NK-92 treated with Interleukin-12 subunit alpha and Interleukin-12 subunit beta, amount 100 ng/mL, for 24 hours (cell line): ENCODE results near the gene FILIP1L.

ENCODE experiments used
- DNase-seq: peaks from one replicate; lab custom pipeline; 2025; lab: John Stamatoyannopoulos, UW

The FILIP1L gene

GRCh38 chr3:99891610-99892285 lies 222.6 kb downstream of the FILIP1L start:
- no peak for DNase-seq

DNA sequence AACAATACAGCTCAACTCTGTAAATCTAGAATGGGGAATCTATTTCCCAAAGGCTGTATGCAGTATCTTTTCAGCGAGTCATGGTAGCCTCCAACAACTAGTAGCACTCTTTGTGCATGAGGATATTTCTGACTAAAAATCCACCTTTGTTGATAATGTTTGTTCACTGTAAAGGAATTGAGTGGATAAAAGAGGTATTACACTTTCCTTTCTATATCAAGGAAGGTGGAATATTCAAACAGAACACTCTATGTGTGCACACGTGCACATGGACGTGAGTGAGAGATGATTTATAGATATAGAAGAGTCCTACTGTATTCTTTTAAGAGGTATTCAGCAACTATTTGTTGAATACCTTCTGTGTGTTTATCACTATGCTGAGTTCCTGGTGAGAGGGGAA lies 228.4 kb downstream of the FILIP1L start:
- DNase-seq, result no peak

- DNase-seq, result no peak
These were observed 229.2 kb downstream of the FILIP1L start for GRCh38 chr3:99885085-99885484.

- DNase-seq, result no peak
These were observed 229.8 kb downstream of the FILIP1L start for GRCh38 chr3:99884484-99884883.

- no peak for DNase-seq
These were observed 230.6 kb downstream of the FILIP1L start for GRCh38 chr3:99883693-99884092.

GRCh38 chr3:99883138-99883461 lies 231.2 kb downstream of the FILIP1L start:
- DNase-seq, result no peak

DNA sequence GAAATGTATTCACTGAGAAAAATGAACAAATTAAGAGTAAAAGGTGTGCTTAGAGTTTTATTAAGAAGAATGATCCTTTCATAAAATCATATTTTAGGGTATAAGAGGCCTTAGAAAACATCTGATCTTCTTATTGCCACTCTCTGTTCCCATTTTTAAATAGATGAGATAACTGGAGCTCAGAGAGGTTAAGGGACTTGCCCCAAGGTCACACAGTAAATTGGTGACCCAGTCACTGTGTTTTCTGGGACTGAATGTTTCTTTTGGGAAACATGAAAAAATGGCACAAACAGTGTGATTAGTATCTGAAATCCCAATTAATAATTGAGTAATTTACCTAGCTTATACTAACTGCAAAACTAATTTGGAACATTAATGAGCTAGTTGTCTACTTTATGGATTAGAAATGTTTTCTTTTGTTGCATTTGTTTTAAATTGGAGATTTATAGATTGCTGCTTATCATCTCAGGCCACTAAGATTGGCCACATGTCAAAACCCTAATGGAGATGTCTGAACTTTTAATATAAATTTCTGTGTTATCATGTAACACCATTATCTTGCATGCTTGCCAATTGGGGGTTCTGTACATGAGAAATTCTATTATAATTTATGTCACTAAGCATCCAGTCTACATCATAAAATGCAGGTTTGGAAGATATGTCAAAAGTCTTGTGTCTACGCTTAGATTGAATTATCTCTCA lies 231.7 kb downstream of the FILIP1L start:
- no peak for DNase-seq

GRCh38 chr3:99881121-99881524 lies 233.2 kb downstream of the FILIP1L start:
- DNase-seq, result no peak

GRCh38 chr3:99879275-99879674 lies 235.0 kb downstream of the FILIP1L start:
- DNase-seq, result no peak

DNA sequence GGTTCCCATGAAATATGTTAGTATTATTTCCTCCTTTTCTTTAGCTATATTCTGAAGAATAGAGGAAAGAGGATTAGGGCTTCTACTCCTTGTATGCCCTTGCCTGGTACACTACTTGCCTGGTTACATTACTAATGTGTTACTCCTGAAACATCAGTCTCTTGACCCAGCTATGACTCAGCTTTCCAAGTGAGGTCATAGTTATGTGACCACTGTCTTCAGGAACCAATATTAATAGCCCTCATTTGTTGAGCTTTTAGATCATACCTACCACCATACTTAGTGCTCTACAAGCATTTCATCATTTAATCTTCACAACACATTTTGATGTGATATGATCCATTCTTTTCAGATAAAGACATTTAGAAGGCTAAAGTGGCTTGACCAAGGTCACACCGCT lies 236.3 kb downstream of the FILIP1L start:
- no peak for DNase-seq

GRCh38 chr3:99877031-99877579 lies 237.2 kb downstream of the FILIP1L start:
- no peak for DNase-seq

GRCh38 chr3:99875929-99876841 lies 238.1 kb downstream of the FILIP1L start:
- DNase-seq, result no peak

DNA sequence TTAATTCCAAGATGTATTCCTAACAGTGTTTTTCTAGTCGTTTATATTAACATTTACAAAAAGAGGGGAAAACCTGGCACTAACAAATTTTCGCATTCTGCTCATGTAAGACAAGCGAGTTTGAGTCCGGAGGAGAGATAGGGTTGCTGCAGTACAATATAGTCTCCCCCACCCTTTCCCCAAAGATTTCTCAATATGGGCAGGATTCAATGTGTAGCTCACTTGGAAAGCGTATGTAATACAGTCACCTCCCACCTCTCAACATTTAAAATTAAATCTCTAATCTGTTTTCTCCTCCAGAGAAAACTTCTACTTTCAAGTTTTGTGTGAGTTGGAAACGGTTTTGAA lies 238.7 kb downstream of the FILIP1L start:
- no peak for DNase-seq

DNA sequence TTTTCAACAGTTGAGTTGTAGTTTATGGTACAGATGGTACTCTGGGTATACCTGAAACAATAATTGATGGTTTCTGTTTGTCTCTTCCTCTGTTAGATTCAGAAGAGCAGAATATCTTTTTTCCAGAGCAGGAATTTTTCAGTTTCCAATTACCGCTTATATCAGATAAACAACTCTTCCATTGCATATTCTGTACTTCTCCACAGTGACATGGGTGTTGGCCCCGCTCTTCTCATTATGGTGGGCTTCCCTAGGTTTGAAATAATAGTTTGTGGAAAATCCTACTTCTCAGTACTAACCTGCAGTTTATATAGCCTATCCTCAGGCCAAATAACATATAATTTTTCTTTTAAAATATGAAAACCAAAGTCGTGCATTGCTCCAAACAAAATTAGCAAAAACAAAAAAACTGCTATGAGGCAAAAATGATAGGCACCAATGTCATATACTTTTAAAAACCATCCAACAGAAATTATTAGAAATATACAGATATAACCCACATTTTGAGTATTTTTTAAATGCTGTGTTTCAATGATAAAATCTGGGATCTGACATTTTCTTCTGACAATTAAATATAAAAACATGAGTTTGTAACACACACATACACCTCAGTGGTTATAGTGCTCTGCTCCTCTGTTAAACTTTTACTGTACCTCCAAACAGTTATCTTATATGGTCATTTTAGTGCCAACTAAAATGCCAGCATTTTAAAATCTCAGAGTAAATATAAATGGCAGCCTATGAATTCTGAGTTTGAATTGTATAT lies 239.9 kb downstream of the FILIP1L start:
- no peak for DNase-seq

DNA sequence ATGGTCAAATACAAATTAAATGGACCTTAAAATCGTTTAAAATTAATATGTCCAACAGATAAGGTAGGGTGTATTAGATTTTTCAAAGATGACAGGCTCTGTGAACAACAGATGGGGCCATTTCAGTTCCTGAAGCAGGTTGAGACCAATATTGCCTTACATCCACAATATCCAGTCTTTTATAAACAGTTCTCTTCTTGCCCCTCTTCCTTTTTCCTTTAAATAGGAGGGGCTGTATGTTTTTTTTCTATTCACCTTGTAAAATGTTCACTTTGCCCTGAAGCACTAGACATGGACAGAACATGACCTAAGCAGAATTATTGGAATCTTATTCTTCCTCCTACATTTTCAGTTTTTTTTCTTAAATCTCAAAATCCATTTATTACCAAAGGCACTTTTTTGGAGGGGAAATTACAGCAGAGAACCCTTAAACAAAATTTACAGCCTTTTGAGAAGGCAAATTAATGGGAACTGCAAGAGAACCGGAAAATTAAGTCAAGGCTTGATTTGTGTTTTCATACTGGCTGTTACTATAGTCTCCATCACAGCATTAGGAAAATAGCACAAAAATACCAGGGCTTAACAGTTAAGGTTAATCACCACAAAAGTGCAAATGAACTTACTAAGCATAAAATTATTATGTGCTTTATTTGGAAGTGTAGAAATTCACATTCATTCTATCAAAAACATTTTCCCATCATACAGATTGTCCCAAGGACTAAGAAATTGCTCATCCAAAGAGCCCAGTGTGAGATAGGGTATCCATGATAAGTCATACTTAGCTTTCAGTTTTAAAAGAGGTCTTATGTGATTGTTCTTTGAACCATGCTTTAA lies 240.8 kb downstream of the FILIP1L start:
- DNase-seq, result no peak

GRCh38 chr3:99872923-99873254 lies 241.4 kb downstream of the FILIP1L start:
- no peak for DNase-seq

GRCh38 chr3:99871231-99872045 lies 242.9 kb downstream of the FILIP1L start:
- no peak for DNase-seq

- DNase-seq, result no peak
These were observed 243.6 kb downstream of the FILIP1L start for GRCh38 chr3:99870712-99871111.

GRCh38 chr3:99869621-99870020 lies 244.7 kb downstream of the FILIP1L start:
- no peak for DNase-seq

DNA sequence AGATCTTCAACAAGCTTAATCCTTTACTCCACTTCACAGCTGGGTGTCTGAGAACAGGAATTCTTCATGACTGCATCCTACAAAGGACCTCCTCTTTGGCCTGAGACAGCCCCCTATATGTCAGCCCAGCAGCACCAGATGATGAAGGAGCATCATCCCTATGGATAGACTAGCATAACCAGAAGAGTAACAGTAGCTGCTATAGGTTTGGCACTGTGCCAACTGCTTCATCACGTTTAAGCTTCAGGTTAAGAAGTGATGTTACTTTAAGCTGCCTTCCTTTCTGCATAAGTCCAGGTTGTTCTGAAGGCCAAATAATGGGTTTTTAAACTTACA lies 246.0 kb downstream of the FILIP1L start:
- DNase-seq, result no peak
